ENCODE measurements around the gene NTS. TPM values are rescaled to one million over a fixed set of nuclear protein-coding genes. Genes with fewer than 3 reads are reported as not detected.

Gene NTS
- total RNA-seq, 1 donor from 2014 or later, result not detected

- Histone ChIP-seq H3K27me3 (no peaks in the 10 kb centered on the region), H3K36me3 (no peaks in the 10 kb centered on the region), H3K4me3 (no peak overlapping the region), H3K27ac (no peak overlapping the region), H3K9ac (no peak overlapping the region), H2AFZ (replicated peaks) (no peak overlapping the region), H3K9me3 (ENCODE audit: low read depth) (no peaks in the 10 kb centered on the region), H4K20me1 (ENCODE audit: low read depth) (no peaks in the 10 kb centered on the region), H3F3A (ENCODE audit: low read depth) (no peaks in the 10 kb centered on the region), H3K4me1 (no peaks in the 10 kb centered on the region), H3K79me2 (ENCODE audit: low read depth) (no peaks in the 10 kb centered on the region), H3K4me2 (no peak overlapping the region)
- Mint-ChIP-seq H3K27me3 (ENCODE audit: insufficient read depth, low read depth) (no peaks in the 10 kb centered on the region), H3K4me1 (no peaks in the 10 kb centered on the region), H3K27ac (no peak overlapping the region), H3K9me3 (no peaks in the 10 kb centered on the region), H3K4me3 (no peak overlapping the region), H3K36me3 (no peaks in the 10 kb centered on the region)
- TF ChIP-seq EZH2 (IDR thresholded peaks at IDR 0.05), result no peak
- no peak for TF ChIP-seq EZH2phosphoT487 (IDR thresholded peaks at IDR 0.05)
- no peak for TF ChIP-seq CTCF (IDR thresholded peaks at IDR 0.05)
- no peak for DNase-seq (ENCODE audit: low spot score)
Measured at GRCh38 chr12:85843606-85844310, 30.3 kb upstream of the NTS start.

- no peaks in the 10 kb centered on the region for H3K4me1 ChIP-seq
- H3K27ac Mint-ChIP-seq, result no peak overlapping the region
- no peak overlapping the region for H3K4me3 Mint-ChIP-seq
- no peaks in the 10 kb centered on the region for H4K20me1 ChIP-seq (ENCODE audit: low read depth)
- no peaks in the 10 kb centered on the region for H3K27me3 Mint-ChIP-seq (ENCODE audit: insufficient read depth, low read depth)
- H3K36me3 ChIP-seq, result no peaks in the 10 kb centered on the region
- no peaks in the 10 kb centered on the region for H3K36me3 Mint-ChIP-seq
- H3K27me3 ChIP-seq, result no peaks in the 10 kb centered on the region
- H3K9me3 ChIP-seq (ENCODE audit: low read depth), result no peaks in the 10 kb centered on the region
- DNase-seq (ENCODE audit: low spot score), result no peak
- H3K4me1 Mint-ChIP-seq, result no peaks in the 10 kb centered on the region
- H3K79me2 ChIP-seq (ENCODE audit: low read depth), result no peaks in the 10 kb centered on the region
- H3K27ac ChIP-seq, result no peak overlapping the region
- H3K9me3 Mint-ChIP-seq, result peaks cover 2% of the 10 kb centered on the region
- no peak overlapping the region for H2AFZ ChIP-seq (replicated peaks)
- H3F3A ChIP-seq (ENCODE audit: low read depth), result no peaks in the 10 kb centered on the region
- no peak overlapping the region for H3K4me2 ChIP-seq
- no peak overlapping the region for H3K9ac ChIP-seq
- TF ChIP-seq CTCF (IDR thresholded peaks at IDR 0.05) (no peak), EZH2phosphoT487 (IDR thresholded peaks at IDR 0.05) (no peak), EZH2 (IDR thresholded peaks at IDR 0.05) (no peak)
- no peak overlapping the region for H3K4me3 ChIP-seq
Measured at GRCh38 chr12:85849344-85849743, 24.8 kb upstream of the NTS start.

GRCh38 chr12:85855305-85855704, 18.8 kb upstream of the NTS start:
- Mint-ChIP-seq H3K27ac (no peak overlapping the region), H3K4me3 (no peak overlapping the region), H3K36me3 (no peaks in the 10 kb centered on the region), H3K4me1 (no peaks in the 10 kb centered on the region), H3K27me3 (ENCODE audit: insufficient read depth, low read depth) (no peaks in the 10 kb centered on the region), H3K9me3 (no peaks in the 10 kb centered on the region)
- H3K9me3 ChIP-seq (ENCODE audit: low read depth), result no peaks in the 10 kb centered on the region
- no peak overlapping the region for H3K4me2 ChIP-seq
- H3F3A ChIP-seq (ENCODE audit: low read depth), result no peaks in the 10 kb centered on the region
- TF ChIP-seq EZH2phosphoT487 (IDR thresholded peaks at IDR 0.05) (no peak), EZH2 (IDR thresholded peaks at IDR 0.05) (no peak), CTCF (IDR thresholded peaks at IDR 0.05) (no peak)
- no peak overlapping the region for H2AFZ ChIP-seq (replicated peaks)
- H4K20me1 ChIP-seq (ENCODE audit: low read depth), result no peaks in the 10 kb centered on the region
- H3K4me1 ChIP-seq, result no peaks in the 10 kb centered on the region
- H3K79me2 ChIP-seq (ENCODE audit: low read depth), result no peaks in the 10 kb centered on the region
- no peaks in the 10 kb centered on the region for H3K36me3 ChIP-seq
- H3K9ac ChIP-seq, result no peak overlapping the region
- no peak overlapping the region for H3K4me3 ChIP-seq
- no peak overlapping the region for H3K27ac ChIP-seq
- H3K27me3 ChIP-seq, result no peaks in the 10 kb centered on the region
- no peak for DNase-seq (ENCODE audit: low spot score)
